ENCODE measurements around the gene DNMT3A.

GRCh38 chr2:25243995-25244394 is 97.7 kb downstream of the DNMT3A start:
- TF ChIP-seq EZH2 (IDR thresholded peaks at IDR 0.05; ENCODE audit: low read depth, low read length, severe bottlenecking) (no peak), MAFK (IDR thresholded peaks at IDR 0.05; ENCODE audit: low read depth, low read length) (no peak), USF2 (IDR thresholded peaks at IDR 0.05; ENCODE audit: low read length) (no peak), SP2 (IDR thresholded peaks at IDR 0.05; ENCODE audit: low read length) (no peak), SRF (IDR thresholded peaks at IDR 0.05; ENCODE audit: low read depth, low read length) (no peak), TCF12 (IDR thresholded peaks at IDR 0.05; ENCODE audit: low read depth, low read length) (no peak), CTCF (IDR thresholded peaks at IDR 0.05; ENCODE audit: control extremely low read depth in 1 of 3, insufficient read depth in 1 of 3, low read depth in 1 of 3, low read length in 3 of 3) (no peak), KDM4A (IDR thresholded peaks at IDR 0.05; ENCODE audit: low read depth, low read length, severe bottlenecking) (no peak), EP300 (IDR thresholded peaks at IDR 0.05; ENCODE audit: borderline replicate concordance in 1 of 2, low read depth in 2 of 2, low read length in 2 of 2) (no peak), POLR2A (IDR thresholded peaks at IDR 0.05; ENCODE audit: control extremely low read depth in 1 of 2, low read depth in 2 of 2, low read length in 2 of 2) (no peak), ATF3 (IDR thresholded peaks at IDR 0.05; ENCODE audit: insufficient read depth, low read depth, low read length) (no peak)
